Measurements from ENCODE around the gene C1GALT1C1L. TPM values are rescaled to one million over a fixed set of nuclear protein-coding genes. Genes with fewer than 3 reads are reported as not detected.

The C1GALT1C1L gene
- total RNA-seq, 1 donor from 2014 or later = not detected

DNA sequence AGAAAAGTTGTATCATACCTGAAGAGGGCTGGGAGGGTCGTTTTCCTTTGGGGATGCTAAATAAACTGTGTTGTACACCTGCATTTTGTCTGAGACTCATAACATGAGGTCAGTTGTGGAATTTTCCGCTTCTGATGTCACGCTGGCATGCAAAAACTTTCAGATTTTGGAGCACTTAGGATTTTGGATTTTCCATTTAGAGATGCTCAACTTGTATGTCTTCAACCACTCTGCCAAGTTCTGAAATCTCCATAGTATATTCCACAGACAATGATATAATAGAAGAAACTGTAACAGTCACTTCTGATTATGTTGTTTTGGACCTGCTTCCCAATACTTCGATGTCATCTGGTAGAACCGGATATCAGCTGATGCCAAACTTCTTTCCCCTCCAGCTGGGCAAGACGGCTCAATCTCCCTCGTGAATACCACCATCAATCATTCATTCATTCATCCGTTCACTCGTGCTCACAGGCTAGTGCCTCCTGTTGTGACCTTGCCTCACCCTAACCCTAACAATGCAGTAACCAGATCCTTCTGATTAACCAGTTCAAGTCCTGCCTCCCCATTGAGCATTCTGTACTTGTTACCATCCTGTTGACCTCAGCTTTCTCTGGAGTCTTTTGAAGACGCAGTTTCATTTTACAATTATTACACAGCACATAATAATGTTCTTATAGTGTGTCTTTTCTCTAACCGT is 44.5 kb downstream of the C1GALT1C1L start:
- peaks cover 13% of the 10 kb centered on the region for H3K4me1 Mint-ChIP-seq
- no peaks in the 10 kb centered on the region for H3K36me3 Mint-ChIP-seq (ENCODE audit: low read depth)
- no peak for DNase-seq (ENCODE audit: low read depth, low spot score)
- peaks cover 46% of the 10 kb centered on the region for H3K27me3 Mint-ChIP-seq (ENCODE audit: low read depth)
- TF ChIP-seq, protein P1, sequence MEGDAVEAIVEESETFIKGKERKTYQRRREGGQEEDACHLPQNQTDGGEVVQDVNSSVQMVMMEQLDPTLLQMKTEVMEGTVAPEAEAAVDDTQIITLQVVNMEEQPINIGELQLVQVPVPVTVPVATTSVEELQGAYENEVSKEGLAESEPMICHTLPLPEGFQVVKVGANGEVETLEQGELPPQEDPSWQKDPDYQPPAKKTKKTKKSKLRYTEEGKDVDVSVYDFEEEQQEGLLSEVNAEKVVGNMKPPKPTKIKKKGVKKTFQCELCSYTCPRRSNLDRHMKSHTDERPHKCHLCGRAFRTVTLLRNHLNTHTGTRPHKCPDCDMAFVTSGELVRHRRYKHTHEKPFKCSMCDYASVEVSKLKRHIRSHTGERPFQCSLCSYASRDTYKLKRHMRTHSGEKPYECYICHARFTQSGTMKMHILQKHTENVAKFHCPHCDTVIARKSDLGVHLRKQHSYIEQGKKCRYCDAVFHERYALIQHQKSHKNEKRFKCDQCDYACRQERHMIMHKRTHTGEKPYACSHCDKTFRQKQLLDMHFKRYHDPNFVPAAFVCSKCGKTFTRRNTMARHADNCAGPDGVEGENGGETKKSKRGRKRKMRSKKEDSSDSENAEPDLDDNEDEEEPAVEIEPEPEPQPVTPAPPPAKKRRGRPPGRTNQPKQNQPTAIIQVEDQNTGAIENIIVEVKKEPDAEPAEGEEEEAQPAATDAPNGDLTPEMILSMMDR (conservative IDR thresholded peaks at IDR 0.05) = no peak
- no peak overlapping the region for H3K27ac Mint-ChIP-seq (ENCODE audit: unreplicated experiment)
- no peaks in the 10 kb centered on the region for H3K9me3 Mint-ChIP-seq
- no peak overlapping the region for H3K4me3 Mint-ChIP-seq

Other genes with a start within 250 kb of the C1GALT1C1L start
- gene THADA, start 80.4 kb downstream of the C1GALT1C1L start, total RNA-seq = 33.7 and 33.8 TPM in 2 replicates
- gene PLEKHH2, start 39.2 kb downstream of the C1GALT1C1L start, total RNA-seq = 1.9 and 2.1 TPM in 2 replicates
- 20.0 and 22.0 TPM in 2 replicates for gene DYNC2LI1, start 97.6 kb upstream of the C1GALT1C1L start, total RNA-seq
- gene ABCG5, start 162.4 kb upstream of the C1GALT1C1L start, total RNA-seq = not detected in 2 replicates
- gene ABCG8, start 162.5 kb upstream of the C1GALT1C1L start, total RNA-seq = not detected in 2 replicates

Data from neural crest cell (in vitro differentiated cells).